ENCODE data around the gene TBX15.

DNA sequence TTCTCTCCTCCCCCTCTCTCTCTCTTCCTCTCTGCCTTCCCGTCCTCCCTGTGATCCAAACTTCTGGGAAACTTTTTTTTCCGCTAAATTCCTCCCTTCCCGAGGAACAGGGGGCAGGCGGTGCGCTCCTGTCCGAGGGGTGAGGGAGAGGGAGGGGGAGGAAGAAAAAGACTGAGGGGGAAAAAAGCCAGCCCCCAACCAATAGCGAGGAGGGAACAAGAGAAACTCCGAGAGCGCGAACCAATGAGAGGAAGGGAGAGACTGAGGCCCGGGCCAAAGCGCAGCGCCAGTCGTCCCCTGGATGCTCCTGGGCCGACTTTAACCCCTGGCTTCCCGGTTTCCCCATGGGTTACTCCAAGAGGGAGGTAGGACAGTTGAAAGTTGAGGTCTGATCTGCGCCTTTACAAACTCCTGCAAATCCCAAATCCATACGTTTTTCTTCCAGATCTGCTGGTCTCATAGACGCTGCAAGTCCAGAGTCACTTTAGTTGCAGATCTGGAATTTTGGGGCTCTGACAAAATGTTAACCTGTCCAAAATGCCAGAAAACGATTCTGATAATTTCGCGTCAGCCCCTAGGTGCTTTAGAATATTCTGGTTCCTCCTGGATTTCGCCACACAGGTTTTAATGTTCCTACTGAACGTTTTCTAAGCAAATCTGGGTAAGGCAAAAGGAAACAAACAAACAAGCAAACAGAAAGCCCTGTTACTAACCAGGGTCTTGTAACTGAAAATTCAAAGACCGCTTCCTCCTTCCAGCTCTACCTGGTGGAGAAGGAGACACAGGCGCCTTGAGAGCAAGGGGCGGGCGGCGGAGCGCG lies at the start of gene TBX15:
- TF ChIP-seq CTCF (IDR thresholded peaks at IDR 0.05) = no peak
- no peak for TF ChIP-seq POLR2A (IDR thresholded peaks at IDR 0.05)
- TF ChIP-seq POLR2AphosphoS5 (IDR thresholded peaks at IDR 0.05) = no peak
- TF ChIP-seq EP300 (IDR thresholded peaks at IDR 0.05) = no peak

Measured in suprapubic skin (tissue), 4 donors.